HG03378 (cell line): ENCODE data around the gene HRH2.
"Not testable (repeated sequence)": the region's sequence is repeated elsewhere in the genome, so short reads cannot be mapped to it uniquely, and the experiment has no call there.

Source experiments
- ATAC-seq: cut with Tn5 transposase; IDR thresholded peaks from one replicate; pipeline ENCODE4 v1.9.1; 2021; ENCODE audit warnings: mild to moderate bottlenecking, moderate library complexity; ENCODE audit not compliant: unreplicated experiment

HRH2 gene

DNA sequence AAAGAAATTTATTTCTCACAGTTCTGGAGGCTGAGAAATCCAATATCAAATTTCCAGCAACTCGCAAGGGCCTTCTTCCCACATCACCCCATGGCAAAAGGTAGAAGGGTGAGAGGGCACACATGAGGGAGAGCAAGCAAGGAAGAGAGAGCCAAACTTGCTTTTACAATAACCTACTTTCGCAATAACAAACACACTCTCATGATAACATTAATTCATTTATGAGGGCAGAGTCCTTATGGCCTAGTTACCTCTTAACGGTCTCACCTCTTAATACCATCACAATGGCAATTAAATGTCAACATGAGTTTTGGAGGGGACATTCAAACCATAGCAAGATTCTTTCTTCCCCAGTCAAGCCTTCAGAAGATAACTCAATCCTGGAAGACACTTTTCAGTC, 11.6 kb upstream of the HRH2 start:
- ATAC-seq: no peak

DNA sequence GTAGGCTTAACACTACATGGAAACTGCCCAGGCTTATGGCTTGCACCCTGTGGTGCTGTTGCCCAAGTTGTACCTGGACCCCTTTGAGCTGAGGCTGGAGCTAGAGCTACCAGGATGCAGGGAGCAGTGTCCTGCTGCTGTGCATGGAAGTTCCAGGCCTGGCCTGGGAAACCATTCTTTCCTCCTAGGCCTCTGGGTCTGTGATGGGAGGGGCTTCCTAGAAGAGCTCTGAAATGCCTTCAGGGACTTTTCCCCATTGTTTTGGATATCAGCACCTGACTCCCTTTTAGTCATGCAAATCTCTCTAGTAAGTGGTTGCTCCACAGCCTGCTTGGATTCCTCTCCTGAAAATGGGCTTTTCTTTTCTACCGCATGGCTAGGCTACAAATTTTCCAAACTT, 7.9 kb upstream of the HRH2 start:
- ATAC-seq: no peak

DNA sequence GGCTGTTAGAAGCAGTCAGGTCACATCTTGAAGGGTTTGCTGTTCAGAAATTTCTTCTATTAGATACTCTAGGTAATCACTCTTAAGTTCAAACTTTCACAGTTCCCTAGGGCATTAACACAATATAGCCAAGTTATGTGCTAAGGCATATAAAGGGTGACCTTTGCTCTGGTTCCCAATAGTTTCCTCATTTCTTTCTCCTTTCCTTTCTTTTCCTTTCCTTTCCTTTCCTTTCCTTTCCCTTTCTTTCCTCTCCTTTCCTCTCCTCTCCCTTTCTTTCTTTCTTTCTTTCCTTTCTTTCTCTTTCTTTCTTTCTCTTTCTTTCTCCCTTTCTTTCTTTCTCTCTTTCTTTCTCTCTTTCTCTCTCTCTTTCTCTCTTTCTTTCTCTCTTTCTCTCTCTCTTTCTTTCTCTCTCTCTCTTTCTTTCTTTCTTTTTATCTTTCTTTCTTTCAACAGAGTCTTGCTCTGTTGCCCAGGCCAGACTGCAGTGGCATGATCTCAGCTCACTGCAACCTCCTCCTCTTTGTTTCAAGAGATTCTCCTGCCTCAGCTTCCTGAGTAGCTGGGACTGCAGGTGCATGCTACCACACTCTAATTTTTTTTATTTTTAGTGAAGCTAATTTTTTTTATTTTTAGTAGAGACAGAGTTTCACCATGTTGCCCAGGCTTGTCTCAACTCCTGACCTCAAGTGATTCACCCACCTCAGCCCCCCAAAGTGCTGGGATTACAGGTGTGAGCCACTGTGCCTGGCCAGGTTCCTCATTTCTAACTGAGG, 7.3 kb upstream of the HRH2 start:
- ATAC-seq: not testable (repeated sequence)

DNA sequence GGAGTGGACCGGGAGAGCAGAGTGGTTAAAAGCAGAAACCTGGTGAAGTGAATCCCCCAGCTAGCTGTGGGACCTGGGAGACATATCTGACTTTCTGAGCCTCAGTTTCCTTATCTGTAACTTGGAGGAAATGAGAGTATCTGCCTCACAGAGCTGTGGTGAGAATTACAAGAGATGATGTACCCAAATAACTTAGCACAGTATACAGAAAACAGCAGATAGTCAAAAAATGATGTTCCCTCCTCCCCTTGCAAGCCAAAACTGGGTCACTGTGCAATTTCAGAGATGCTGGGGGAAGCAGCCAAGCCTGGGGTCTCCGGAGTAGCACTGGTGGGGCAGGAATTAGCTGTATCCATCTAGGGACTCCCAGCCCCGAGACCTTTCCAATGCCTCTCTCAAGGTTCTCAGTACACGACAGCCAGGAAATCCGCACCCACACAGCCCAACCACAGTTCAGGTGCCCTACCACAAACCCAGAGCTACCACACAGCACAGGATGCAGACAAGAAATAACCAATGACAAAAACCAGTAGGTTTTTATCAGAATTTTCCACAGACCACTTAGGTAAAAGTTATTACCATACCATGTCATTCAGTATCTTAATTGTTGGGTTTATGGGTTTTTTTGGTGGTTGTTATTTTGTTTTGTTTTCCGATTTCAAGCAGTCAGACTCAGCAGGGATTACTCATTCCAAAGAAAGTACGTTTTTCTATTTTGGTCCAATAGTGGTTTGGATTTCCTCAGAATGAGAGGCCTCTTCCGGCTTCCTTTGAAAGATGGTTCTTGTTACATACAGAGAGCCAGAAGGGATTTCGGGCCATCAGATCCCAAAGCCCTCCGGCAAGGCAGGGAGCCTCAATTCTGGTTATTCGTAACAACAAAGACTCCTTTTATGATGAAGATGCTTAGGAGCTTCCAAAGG, 4.9 kb upstream of the HRH2 start:
- ATAC-seq: peak; percentile 58

DNA sequence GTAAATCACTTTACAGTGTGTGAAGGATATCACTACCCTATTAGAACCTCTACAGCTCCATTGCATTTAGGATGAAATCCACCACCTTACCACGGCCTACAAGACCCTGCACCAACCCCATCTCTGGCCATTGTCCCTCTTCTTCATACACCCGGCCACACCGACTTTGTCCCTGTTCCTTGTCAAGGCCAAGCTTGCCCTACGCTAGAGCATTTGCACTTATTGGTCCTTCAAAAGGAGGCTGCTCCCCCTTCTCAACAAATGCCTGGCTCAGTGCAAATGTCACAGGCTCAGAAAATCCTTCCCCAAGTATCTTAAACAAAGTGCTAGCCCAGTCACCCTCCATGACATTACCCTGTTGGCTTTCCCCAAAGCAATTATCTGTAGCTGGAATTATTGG, 4.1 kb upstream of the HRH2 start:
- no peak for ATAC-seq

DNA sequence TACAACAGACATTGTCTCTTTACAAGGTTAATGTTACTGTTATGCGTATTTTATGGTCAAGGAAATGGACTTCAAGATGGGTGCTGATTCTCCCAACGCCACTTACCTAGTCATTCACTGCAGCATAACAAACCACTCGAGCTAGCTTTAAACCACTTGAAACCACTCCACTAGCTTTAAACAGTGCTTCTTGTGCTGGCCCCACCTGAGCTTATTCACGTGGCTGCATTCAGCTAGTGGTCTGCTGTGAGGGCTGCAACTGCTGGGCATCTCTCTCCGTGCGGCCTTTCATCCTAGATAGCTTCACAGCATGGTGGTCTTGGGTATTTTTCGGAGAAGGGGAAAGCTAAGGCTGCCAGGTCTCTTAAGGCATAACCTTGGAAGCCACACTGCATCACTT, 3.5 kb upstream of the HRH2 start:
- no peak for ATAC-seq

DNA sequence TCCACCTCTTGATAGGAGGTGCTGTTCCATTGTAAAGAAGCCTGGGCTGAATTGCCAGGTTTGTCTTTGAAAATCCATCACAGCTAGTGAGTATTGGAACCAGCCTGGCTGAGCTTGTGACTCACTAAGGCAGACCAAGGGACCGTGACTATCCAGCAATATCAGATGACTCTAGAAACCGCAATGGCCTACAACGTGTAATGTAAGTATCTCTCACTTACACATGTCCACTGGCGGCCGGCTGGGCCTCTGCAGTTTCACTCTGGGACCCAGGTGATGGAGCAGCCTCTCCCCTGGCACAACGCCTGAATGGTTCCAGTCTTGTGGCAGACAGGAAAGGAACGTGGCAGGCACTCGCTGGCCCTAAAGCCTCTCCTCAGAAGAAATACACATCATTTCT, 3.1 kb upstream of the HRH2 start:
- ATAC-seq: no peak

DNA sequence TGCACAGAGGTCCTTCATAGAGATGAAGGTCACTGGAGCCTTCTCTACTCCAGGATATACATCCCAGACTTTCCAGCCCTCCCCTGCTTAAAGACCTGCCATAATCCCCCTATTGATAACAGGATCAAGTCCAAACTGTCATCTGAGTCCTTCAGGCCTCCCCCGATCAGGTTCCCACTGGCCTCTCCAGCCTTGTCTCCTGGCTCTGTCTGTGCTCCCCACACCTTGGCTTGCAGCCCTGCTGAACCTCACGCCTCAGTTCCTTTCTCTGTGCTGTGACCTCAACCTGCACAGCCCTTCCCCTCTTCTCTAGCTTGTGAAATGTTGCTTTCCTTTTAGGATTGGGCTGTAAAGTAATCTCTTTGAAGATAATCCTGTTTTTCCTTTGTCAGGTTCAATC, 2.5 kb upstream of the HRH2 start:
- ATAC-seq: no peak

DNA sequence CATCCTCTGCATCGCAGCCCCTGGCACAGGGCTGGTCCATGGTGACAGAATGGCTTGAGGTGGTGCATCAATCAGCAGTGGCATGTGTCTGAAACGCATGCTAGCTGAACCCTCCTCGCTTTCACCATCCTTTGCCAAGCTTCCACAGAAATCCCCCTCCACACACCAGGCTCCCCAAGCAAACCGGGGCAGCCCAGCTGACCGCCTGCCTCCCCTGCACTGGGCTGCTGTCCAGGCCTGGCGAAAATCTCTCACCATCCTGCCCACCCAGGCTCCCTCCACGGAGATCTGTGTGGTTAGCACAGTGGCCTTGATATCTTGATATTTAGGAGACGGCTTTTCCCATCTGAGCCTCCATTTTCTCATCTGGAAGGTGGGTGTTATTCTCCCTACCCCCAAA, 905 bp upstream of the HRH2 start:
- ATAC-seq: no peak

DNA sequence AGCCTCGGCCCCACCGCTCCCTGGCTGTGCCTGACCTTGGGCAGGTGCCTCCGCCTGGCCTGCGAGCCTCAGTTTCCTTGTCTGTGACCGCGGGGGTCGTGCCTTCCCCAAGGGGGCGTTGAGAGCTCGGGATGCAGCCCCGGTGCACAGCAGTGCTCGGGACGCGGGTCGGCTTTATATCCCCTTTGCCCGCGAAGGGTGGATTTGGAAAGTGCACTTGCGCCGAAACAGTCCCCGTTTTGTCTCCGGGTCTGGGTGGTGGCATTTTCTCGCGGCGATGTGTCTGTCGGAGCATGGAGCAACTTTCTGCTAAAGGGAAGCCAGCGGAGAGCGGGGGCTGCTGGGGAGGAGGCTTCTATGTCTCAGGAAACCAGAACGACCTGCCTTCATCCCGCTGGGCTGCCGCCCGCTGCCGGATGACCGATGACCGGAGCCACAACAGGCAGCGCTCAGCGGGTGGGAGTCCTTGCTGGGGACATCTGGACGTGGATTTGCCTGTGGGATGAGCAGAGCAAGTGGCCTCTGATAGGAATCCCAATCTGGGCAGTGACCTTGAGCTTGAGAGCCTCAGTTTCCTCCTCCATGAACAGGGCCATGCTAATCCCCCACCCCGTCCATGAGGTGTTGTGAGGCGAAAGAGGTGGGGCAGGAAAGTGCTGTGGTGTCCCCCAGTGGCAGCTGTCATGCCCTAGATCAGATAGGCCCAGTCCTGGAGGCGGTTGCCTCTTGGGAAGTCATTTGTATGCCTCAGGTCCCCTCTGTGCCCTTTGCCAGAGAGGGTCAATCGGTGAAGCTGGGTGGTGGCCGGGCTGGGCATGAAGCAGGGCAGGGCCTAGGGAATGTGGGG, 651 bp downstream of the HRH2 start:
- no peak for ATAC-seq

DNA sequence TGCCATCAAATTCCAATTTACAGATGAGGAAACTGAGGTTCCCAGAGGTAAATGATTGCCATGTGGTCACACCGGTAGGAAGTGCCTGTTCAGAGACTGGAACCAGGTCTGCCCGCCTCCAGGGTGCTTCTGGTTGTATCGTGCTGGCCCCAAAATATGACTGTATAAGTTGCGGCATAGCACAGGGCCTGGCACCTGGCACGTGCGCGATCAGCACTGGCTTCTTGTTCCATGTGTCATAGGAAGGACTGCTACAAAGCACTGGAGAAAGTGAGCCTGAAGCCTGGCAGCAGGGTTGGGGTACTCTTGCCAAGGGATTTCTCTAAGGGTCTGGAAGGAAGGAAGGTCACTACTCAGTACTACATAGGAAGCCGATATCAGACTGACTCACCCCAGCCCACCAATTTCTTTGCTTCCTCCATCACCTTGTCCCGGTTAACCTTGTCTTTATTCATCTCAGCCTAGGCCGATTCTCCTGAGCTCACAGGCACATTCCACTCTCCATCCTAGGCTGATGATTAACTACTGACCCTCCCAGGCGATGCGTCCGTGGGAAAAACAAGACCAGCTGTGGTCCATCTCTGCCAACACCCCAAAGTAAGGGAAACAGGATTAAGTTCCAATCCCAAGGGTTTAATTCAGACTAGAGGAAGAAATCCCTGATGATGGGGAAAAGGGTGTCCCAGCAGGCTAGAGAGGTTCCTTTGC, 1.8 kb downstream of the HRH2 start:
- ATAC-seq: no peak

DNA sequence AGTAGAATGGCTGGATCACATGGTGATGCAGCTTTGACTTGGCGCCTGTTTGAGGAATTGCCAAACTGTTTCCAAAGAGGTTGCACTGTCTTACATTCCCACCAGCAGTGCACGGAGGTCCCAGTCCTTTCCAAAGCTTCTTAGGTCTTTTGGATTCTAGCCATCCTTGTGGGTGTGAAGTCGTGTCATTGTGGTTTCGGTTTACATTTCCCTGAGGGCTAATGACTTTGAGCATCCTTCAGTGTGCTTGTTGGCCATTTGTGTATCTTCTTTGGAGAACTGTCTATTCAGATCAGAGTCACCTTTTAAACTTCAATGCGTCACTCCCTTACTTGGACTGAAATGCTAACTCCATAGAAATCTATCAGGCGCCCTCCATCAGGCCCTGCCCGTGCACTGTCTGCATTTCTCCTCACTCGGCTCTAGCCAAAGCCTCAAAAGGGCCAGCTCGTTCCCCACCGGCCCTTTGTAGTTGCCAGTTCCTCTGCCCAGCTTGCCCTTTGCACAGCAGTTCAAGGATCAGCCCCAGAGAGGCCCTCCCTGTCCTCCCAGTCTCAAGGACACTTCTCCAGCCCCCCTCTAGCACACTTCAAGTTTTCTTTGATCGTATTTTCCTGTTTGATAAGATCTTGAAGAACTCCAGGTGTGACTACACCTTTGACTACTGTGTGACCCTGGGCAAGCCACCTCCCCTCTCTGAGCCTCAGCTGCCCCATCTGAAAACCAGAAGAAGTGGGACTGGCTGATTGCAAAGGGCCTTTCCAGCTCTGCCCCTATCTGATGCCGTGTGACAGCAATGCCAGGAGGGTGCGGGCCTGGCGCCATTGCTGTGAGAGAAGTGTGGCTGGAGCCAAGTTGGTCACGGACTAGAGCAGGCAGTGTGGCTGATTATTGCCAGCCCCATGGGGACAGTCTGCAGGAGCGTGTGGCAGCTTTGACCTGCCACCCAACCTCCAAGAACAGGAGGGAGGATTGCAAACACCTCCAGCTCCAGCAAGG, 5.6 kb downstream of the HRH2 start:
- no peak for ATAC-seq

DNA sequence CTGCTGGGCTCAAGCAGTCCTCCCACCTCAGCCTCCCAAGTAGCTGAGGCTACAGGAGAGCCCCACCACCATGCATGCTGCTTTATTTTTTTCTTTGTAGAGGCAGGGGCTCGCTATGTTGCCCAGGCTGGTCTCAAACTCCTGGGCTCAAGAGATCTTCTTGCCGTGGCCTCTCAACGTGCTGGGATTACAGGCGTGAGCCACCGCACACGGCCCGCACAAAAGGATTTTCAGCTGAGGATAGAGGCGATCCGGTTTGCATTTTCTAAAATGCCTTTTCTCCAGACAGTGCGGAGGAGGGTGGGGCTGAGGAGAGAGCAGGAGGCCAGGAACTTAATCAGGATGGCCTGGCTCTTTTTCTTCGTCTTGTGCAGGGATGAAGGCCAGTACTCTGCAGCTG, 6.9 kb downstream of the HRH2 start:
- no peak for ATAC-seq

DNA sequence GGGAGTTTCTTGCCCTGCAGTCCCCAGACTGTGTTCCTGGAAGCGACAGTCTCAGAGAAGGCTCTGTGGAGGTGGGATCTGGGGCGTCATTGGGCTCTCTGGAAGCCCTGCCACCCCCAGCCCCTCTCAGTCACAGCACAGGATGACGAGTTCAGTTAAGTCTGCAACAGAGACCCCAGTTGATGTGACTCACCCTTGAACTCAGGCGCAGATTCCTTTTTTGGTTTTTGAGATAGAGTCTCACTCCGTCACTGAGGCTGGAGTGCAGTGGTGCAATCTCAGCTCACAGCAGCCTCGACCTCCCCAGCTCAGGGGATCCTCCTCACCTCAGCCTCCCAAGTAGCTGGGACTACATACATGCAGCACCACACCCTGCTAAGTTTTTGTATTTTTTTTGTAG, 8.3 kb downstream of the HRH2 start:
- ATAC-seq: no peak

DNA sequence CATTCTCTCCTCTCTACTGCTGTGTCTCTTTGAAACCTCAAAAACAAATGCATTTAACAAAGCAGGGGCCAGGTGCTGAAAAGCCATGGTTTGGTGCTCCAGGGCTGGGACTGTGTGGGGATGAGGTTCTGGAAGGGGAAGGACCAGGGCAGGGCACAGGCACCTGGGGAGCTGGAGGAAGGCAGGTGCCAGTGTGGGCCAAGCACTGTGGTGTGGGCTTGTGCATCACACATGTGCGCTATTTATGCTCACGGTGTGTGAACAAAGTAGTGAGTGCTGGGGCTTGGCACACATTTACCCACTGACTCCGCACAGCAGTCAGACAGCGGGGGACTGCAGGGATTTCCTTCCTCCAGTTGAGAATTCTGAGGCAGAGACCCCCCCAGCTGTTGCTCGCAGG, 10.1 kb downstream of the HRH2 start:
- no peak for ATAC-seq

DNA sequence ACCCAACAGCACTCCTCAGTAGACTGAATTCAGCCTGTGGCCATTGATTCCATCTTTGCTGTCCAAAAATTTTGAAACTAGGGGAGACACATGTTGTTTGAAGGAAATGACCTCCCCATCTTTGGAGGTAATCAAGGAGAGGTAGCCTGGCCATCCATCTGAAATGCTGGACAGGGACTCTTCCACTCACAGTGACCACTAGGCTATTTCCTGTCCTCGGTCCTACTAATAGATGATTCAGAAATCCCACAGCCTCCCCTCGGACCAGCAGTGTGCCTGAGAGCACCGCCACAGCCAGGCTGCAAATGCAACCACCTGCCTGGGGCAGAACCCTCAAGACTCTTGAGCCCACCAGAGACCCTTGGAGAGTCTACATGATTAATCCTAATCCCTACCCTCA, 12.5 kb downstream of the HRH2 start:
- no peak for ATAC-seq

DNA sequence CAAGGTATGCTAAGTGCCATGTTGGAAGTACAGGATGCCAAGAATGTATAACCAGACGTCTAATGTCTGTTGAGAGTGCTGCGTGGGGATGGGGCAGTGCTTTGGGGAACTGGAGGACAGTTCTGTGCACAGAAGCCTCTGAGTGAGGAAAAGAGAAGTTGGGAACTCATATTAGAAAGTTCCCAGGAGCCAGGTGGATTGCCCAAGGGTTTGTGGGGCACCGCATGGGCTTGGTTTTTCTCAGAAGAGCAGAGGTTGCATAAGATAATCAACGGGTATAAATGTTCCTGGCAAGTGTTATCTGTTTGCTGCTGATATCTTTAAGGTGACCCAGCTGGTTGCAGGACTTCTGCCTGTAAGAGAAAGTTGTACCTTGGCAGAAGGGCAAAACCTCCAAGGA, 13.1 kb downstream of the HRH2 start:
- ATAC-seq: no peak

DNA sequence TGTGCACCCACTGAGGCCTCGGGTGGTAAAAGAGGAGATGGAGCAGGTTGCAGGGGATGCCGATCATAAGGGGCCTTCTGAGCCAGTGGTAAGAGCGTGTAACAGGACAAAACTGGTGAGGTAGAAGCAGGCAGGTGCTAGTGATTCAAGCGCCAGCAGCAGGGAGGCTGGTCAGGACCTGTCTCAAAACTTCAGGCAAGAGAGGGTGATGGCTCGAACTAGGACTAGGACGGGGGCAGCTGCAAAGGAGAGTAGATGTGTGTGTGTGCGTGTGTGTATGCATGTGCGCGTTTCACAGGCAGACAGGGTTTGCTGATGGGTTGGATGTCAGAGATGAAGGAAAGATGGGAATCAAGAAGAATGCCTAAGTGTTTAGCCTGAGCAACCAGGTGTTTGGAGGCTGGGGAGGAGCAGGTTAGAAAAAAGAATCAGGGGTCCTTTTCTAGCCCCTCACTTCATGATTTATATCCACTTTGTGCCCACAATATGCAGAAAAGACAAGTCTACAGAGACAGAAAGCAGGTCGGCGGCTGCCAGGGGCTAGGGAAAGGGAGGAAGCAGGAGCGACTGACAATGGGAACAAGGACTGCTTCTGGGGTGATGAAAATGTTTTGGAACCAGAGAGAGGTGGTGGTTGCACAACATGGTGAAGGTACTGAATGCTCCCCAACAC, 15.2 kb downstream of the HRH2 start:
- no peak for ATAC-seq
